NT2/D1 (cell line): ENCODE data around the gene SPCS2.

Source experiments
- YY1 ChIP-seq: IDR thresholded peaks from 2 replicates; pipeline ENCODE4 v1.6.1; 2011; ENCODE audit not compliant: insufficient read length, insufficient read depth
- ZNF274 ChIP-seq: IDR thresholded peaks from 2 replicates; pipeline ENCODE4 v1.6.1; 2011; ENCODE audit warnings: mild to moderate bottlenecking, low read depth, low read length

DNA sequence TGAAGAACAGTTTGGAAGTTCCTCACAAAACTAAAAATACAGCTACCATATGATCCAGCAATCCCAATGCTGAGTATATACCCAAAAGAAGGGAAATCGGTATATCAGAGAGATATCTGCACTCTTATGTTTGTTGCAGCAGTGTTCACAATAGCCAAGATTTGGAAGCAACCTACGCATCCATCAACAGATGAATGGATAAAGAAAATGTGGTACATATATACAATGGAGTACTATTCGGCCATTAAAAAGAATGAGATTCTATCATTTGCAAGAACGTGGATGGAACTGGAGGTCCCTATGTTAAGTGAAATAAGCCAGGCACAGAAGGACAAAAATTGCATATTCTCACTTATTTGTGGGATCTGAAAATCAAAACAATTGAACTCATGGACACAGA, 46.7 kb upstream of the SPCS2 start:
- TF ChIP-seq ZNF274 (no peak), YY1 (no peak)
